Natural killer cell (primary cell): ENCODE data around the gene CNNM3. TPM values are rescaled to one million over a fixed set of nuclear protein-coding genes. Genes with fewer than 3 reads are reported as not detected.
A peak's percentile ranks its signal among the peaks of the same experiment; 100 is the strongest.

Source experiments
- ATAC-seq, 3 donors: fragments of 150-1000 bp in 2 of 3; fragments of 200-7000 bp in 1 of 3; cut with Tn5 transposase; 1 replicate in 1 of 3; 2 replicates in 2 of 3; pipeline ENCODE4 v1.10.0; 2021; ENCODE audit warnings: mild to moderate bottlenecking in 2 of 3, moderate library complexity in 2 of 3
- DNase-seq, 2 donors: peaks; one replicate each; pipeline versions ENCODE4 v3.0.0 to v3.0.0-alpha.2; 2013 to 2021; ENCODE audit warnings: mixed read lengths in 1 of 2
- H3K27ac ChIP-seq: one replicate; pipeline ENCODE4 v1.5.1; 2013; ENCODE audit warnings: mild to moderate bottlenecking, low read length
- H3K27me3 ChIP-seq: one replicate; pipeline ENCODE4 v1.6.1; 2013; ENCODE audit warnings: low read length; ENCODE audit not compliant: control insufficient read depth, insufficient read depth
- H3K36me3 ChIP-seq: one replicate; pipeline ENCODE4 v1.6.1; 2013; ENCODE audit warnings: low read length; ENCODE audit not compliant: control insufficient read depth, insufficient read depth
- H3K4me1 ChIP-seq: one replicate; pipeline ENCODE4 v1.6.1; 2013; ENCODE audit warnings: low read length; ENCODE audit not compliant: control insufficient read depth, insufficient read depth
- H3K4me3 ChIP-seq: one replicate; pipeline ENCODE4 v1.5.1; 2013; ENCODE audit warnings: low read length
- H3K9me3 ChIP-seq: one replicate; pipeline ENCODE4 v1.6.1; 2013; ENCODE audit warnings: low read length; ENCODE audit not compliant: control insufficient read depth, insufficient read depth
- H3K27ac Mint-ChIP-seq, 2 donors: one replicate each; pipeline ENCODE4 v1.8.0; 2022; ENCODE audit warnings: mild to moderate bottlenecking in 2 of 2, mixed read lengths in 2 of 2, moderate library complexity in 1 of 2
- H3K27me3 Mint-ChIP-seq, 2 donors: one replicate each; pipeline ENCODE4 v1.8.0; 2022; ENCODE audit warnings: low read depth in 2 of 2, mixed read lengths in 2 of 2
- H3K36me3 Mint-ChIP-seq: one replicate; pipeline ENCODE4 v1.8.0; 2022; ENCODE audit warnings: mixed read lengths
- H3K4me1 Mint-ChIP-seq, 2 donors: one replicate each; pipeline ENCODE4 v1.8.0; 2022; ENCODE audit warnings: mixed read lengths in 2 of 2
- H3K4me3 Mint-ChIP-seq: one replicate; pipeline ENCODE4 v1.8.0; 2022; ENCODE audit warnings: mild to moderate bottlenecking, moderate library complexity, mixed read lengths
- H3K9me3 Mint-ChIP-seq, 2 donors: one replicate each; pipeline ENCODE4 v1.8.0; 2022; ENCODE audit warnings: mixed read lengths in 2 of 2
- CTCF ChIP-seq: fragments of 200-600 bp; IDR thresholded peaks from one replicate; pipeline ENCODE4 v1.8.0; 2022; ENCODE audit warnings: antibody characterized with exemption
- WGBS: methylation state at CpG from one replicate; pipeline ENCODE4 v1.1.7; 2013; ENCODE audit warnings: missing lambda C conversion rate; ENCODE audit not compliant: insufficient coverage; 5-methylcytosine and 5-hydroxymethylcytosine counted together
- intact Hi-C: fragments of 100-400 bp; cut with micrococcal nuclease; formaldehyde crosslinking; loops from one replicate; pipeline ENCODE4 v1.14.2; 2022
- total RNA-seq, 4 donors: library from RNA; stranded (reverse); fragments of 120-200 nt in 1 of 4; gene quantifications; one replicate each; pipeline versions ENCODE4 v1.2.3 to v1.2.4, GENCODE V29; 2013 to 2022

The CNNM3 gene
- total RNA-seq, 3 donors from 2014 or later (not counting 1 experiment from before 2014, with no cell fraction given) = 33.8 to 55.2 (median 45.6) TPM

DNA sequence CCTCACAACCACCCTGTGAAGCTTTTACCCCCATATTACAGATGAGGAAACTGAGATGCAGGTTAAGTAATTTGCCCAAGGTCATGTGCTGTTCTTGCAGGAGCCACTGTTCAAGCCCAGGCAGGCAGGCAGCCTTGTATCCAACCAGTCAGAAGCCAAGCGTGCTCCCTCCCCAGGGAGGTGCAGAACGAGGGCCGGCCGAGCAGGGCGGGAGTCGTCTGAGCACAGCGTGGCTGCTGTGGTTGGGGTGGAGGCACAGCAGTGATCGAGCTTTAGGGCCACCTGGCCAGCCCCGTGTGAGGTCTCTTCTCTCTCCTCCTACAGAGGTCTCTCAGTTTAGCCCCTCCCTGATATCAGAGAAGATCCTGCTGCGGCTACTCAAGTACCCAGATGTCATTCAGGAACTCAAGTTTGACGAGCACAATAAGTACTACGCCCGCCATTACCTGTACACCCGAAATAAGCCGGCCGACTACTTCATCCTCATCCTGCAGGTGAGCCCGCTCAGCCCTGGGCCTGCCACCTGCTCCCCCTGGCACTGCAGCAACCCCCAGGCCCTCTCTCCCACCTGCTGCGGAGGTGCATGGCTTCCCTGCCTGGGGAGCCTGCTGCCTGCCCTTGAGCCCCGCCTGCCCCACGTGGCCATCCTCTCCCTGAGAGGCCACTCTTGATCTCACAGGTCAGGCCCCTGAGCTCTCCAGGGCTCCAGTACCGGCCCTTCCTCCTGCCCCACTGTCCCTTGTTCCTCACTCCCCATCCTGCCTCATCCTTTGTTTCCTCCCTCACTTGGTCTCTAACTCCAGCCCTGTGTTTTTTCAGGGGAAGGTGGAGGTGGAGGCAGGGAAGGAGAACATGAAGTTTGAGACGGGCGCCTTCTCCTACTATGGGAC, 17.1 kb upstream of the CNNM3 start:
- Histone ChIP-seq H3K4me3 (no peak overlapping the region), H3K36me3 (peaks cover 9% of the 10 kb centered on the region), H3K9me3 (no peaks in the 10 kb centered on the region), H3K27me3 (no peaks in the 10 kb centered on the region), H3K27ac (no peak overlapping the region), H3K4me1 (peaks cover 22% of the 10 kb centered on the region)
- Mint-ChIP-seq H3K27ac (no peak overlapping the region), H3K27me3 (no peaks in the 10 kb centered on the region), H3K4me3 (no peak overlapping the region), H3K4me1 (peaks cover 0 to 4% of the 10 kb centered on the region in 2 donors), H3K36me3 (no peaks in the 10 kb centered on the region), H3K9me3 (no peaks in the 10 kb centered on the region)
- intact Hi-C loops = no loop called here
- ATAC-seq (no peak), DNase-seq (no peak)
- 92% methylated on average over 23 of the region's 23 CpGs for WGBS
- no peak for TF ChIP-seq CTCF

DNA sequence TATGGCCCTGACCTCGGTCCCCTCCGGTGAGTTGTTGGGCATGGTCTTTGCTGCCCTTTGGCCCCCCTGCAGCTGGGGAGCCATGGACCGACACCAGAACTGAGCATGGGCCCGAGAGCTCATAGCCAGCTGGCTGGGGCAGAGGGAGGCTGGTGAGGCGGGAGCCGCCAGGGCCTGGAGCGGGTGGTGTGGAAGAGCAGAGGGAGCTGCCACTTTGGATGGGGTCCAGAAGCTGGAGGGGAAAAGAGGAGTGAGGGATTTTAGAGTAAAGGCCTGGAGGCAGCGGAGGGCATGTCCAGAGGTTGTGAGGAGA, 16.5 kb upstream of the CNNM3 start:
- Mint-ChIP-seq H3K4me3 (no peak overlapping the region), H3K27me3 (no peaks in the 10 kb centered on the region), H3K36me3 (no peaks in the 10 kb centered on the region), H3K4me1 (peaks cover 0 to 4% of the 10 kb centered on the region in 2 donors), H3K27ac (no peak overlapping the region), H3K9me3 (no peaks in the 10 kb centered on the region)
- TF ChIP-seq CTCF = no peak
- intact Hi-C loops = no loop called here
- H3K27me3 ChIP-seq = no peaks in the 10 kb centered on the region
- DNase-seq = no peak
- 98% methylated on average over 8 of the region's 8 CpGs for WGBS
- no peak overlapping the region for H3K27ac ChIP-seq
- H3K4me3 ChIP-seq = no peak overlapping the region
- H3K4me1 ChIP-seq = peaks cover 22% of the 10 kb centered on the region
- no peak for ATAC-seq
- no peaks in the 10 kb centered on the region for H3K9me3 ChIP-seq
- peaks cover 9% of the 10 kb centered on the region for H3K36me3 ChIP-seq

- Mint-ChIP-seq H3K27ac (no peak overlapping the region), H3K4me3 (no peak overlapping the region), H3K27me3 (no peaks in the 10 kb centered on the region), H3K9me3 (no peaks in the 10 kb centered on the region), H3K4me1 (peaks cover 0 to 4% of the 10 kb centered on the region in 2 donors), H3K36me3 (no peaks in the 10 kb centered on the region)
- peaks cover 9% of the 10 kb centered on the region for H3K36me3 ChIP-seq
- H3K9me3 ChIP-seq = no peaks in the 10 kb centered on the region
- intact Hi-C loops = loop anchor here (5.0 kb wide), 1 partner anchor 38 kb away; the partner anchor contains the start of gene CNNM4
- DNase-seq = no peak
- peak; percentile 5 to 20 (median 11) for ATAC-seq
- 83% methylated on average over 27 of the region's 27 CpGs for WGBS
- no peak overlapping the region for H3K4me3 ChIP-seq
- peaks cover 22% of the 10 kb centered on the region for H3K4me1 ChIP-seq
- TF ChIP-seq CTCF = no peak
- H3K27ac ChIP-seq = no peak overlapping the region
- H3K27me3 ChIP-seq = no peaks in the 10 kb centered on the region
These were observed 15.7 kb upstream of the CNNM3 start for GRCh38 chr2:96800061-96801004.
